Colonic mucosa (tissue), 4 donors: ENCODE data around the gene TTC17. TPM values are rescaled to one million over a fixed set of nuclear protein-coding genes. Genes with fewer than 3 reads are reported as not detected.

Experiments
- DNase-seq: peaks from one replicate; pipeline ENCODE4 v3.0.0-alpha.2; 2020
- H3K27ac ChIP-seq: fragments of 200-600 bp; one replicate; pipeline ENCODE4 v1.8.0; 2021
- H3K27me3 ChIP-seq: fragments of 200-600 bp; one replicate; pipeline ENCODE4 v1.8.0; 2021
- H3K36me3 ChIP-seq: fragments of 200-600 bp; one replicate; pipeline ENCODE4 v1.8.0; 2021
- H3K4me1 ChIP-seq: fragments of 200-600 bp; one replicate; pipeline ENCODE4 v1.8.0; 2021; ENCODE audit warnings: mild to moderate bottlenecking
- H3K4me3 ChIP-seq: fragments of 200-600 bp; one replicate; pipeline ENCODE4 v1.8.0; 2021
- H3K9ac ChIP-seq, 2 donors: one replicate each; pipeline ENCODE4 v1.7.0; 2013; ENCODE audit warnings: control low read depth in 2 of 2, low read depth in 2 of 2, low read length in 2 of 2
- H3K9me3 ChIP-seq: fragments of 200-600 bp; one replicate; pipeline ENCODE4 v1.8.0; 2021
- intact Hi-C: fragments of 100-400 bp; cut with DNase I; formaldehyde crosslinking; loops from one replicate; pipeline ENCODE4 v1.14.1; 2022
- total RNA-seq, 2 donors: library from RNA; stranded (reverse); fragmentation: NEBNext Ultra II Directional in 1 of 2; extraction: Animal tissue kit (Norgen Biotek cat#: 25700) in 1 of 2; gene quantifications; one replicate each; pipeline ENCODE4 v1.2.1, GENCODE V29; 2021
- TF ChIP-seq, protein P1 (sequence below): fragments of 200-600 bp; IDR thresholded peaks from one replicate; pipeline ENCODE4 v1.8.0; 2022; ENCODE audit warnings: antibody characterized with exemption, mild to moderate bottlenecking
- donor health status: healthy.
- donor health status: DM: no; HTN: no; CAD: no.
- donor health status: DM: no; HTN: no; CAD: no.

TTC17 gene
- total RNA-seq, 2 donors from 2014 or later = 48.6 to 56.5 TPM

DNA sequence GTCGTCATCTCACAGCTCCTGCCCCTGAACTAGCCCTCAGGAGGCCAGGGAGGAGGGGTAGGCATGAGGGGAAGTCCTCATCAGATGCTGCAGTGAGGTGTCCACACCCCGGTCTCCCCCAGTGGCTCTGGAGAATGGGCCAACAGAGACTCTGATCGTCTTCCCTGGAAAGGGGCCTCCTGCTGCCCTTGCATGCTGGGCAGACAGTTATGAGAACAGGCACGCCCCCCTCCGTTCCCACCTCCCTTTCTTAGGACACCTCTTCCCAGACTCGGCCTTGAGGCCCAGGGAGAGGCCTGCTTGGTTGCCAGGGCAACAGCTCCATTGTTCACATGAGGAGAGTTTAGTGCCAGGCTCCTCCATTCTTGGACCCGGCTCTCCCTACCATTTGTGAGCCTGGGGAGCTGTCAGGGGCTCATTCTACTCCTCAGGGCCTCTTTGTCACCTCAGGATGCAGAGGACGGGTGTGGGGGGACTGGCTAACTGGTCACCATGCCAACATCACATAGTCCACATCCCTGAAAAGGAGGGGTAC lies 157.7 kb downstream of the TTC17 start:
- no peak for DNase-seq
- no peaks in the 10 kb centered on the region for H3K4me1 ChIP-seq
- TF ChIP-seq, protein P1, sequence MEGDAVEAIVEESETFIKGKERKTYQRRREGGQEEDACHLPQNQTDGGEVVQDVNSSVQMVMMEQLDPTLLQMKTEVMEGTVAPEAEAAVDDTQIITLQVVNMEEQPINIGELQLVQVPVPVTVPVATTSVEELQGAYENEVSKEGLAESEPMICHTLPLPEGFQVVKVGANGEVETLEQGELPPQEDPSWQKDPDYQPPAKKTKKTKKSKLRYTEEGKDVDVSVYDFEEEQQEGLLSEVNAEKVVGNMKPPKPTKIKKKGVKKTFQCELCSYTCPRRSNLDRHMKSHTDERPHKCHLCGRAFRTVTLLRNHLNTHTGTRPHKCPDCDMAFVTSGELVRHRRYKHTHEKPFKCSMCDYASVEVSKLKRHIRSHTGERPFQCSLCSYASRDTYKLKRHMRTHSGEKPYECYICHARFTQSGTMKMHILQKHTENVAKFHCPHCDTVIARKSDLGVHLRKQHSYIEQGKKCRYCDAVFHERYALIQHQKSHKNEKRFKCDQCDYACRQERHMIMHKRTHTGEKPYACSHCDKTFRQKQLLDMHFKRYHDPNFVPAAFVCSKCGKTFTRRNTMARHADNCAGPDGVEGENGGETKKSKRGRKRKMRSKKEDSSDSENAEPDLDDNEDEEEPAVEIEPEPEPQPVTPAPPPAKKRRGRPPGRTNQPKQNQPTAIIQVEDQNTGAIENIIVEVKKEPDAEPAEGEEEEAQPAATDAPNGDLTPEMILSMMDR = no peak
- H3K9me3 ChIP-seq = no peaks in the 10 kb centered on the region
- H3K27me3 ChIP-seq = no peaks in the 10 kb centered on the region
- no peaks in the 10 kb centered on the region for H3K36me3 ChIP-seq
- no peak overlapping the region for H3K4me3 ChIP-seq
- H3K9ac ChIP-seq = no peak overlapping the region
- intact Hi-C loops = no loop called here
- H3K27ac ChIP-seq = no peak overlapping the region

DNA sequence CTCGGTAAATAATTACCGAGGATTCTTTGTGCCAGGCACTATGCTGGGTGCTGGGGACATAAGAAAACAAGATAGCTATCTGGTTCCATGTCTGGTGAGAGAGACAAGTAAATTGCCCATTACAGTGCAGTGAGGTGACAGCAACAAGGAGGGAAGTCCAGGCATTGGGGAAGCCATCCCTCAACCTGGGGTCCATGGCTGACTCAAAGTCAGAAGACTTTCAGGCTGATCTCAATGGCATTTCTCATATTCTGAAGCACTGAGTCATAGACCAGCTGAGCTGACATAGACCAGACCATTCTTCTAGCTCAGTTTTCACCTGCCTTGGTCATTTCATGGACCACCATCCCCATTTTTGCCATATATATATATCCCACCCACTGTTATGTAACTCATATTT lies 158.8 kb downstream of the TTC17 start:
- intact Hi-C loops = no loop called here
- TF ChIP-seq, protein P1 = no peak
- H3K36me3 ChIP-seq = no peaks in the 10 kb centered on the region
- no peak overlapping the region for H3K4me3 ChIP-seq
- no peak for DNase-seq
- H3K27ac ChIP-seq = no peak overlapping the region
- H3K4me1 ChIP-seq = no peaks in the 10 kb centered on the region
- H3K27me3 ChIP-seq = no peaks in the 10 kb centered on the region
- no peaks in the 10 kb centered on the region for H3K9me3 ChIP-seq
- H3K9ac ChIP-seq = no peak overlapping the region

DNA sequence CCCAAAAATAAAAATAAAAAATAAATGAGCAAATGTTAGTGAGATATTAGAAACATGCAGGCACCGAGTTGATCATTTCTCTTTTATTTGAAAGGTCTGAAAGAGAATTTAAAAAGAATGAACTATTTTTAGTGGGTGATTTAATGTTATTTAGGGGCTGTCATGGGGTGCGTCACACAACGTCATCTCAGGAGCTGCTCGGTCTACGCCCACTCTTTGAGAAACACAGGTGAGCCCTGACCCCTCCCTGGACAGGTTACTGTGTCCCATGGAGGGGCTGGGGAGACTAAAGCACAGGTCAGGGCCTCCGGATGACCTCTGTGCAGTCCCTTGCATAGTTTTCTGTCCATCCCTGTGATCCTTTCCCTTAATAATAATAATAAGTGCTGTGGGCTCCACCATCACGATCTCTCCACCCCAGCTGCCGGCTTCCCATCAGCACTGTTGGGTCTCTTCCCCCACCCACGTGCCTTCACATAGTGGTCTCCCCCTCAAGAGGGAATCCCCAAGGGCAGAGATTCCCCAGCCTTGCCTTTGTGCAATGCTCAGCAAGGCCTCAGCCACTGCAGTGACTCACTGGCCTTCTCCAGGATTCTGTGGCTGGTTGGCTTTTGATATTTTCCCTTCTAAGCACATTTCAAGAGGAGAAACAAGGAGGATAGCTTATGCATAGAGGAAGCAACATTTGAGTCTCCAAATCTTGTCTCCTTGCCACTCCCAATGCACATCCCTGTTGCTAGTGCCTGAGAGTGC lies 159.9 kb downstream of the TTC17 start:
- Histone ChIP-seq H3K9ac (no peak overlapping the region), H3K9me3 (no peaks in the 10 kb centered on the region), H3K4me3 (no peak overlapping the region), H3K27me3 (no peaks in the 10 kb centered on the region), H3K4me1 (no peaks in the 10 kb centered on the region), H3K27ac (no peak overlapping the region), H3K36me3 (no peaks in the 10 kb centered on the region)
- no peak for DNase-seq
- intact Hi-C loops = no loop called here
- TF ChIP-seq, protein P1 = no peak

DNA sequence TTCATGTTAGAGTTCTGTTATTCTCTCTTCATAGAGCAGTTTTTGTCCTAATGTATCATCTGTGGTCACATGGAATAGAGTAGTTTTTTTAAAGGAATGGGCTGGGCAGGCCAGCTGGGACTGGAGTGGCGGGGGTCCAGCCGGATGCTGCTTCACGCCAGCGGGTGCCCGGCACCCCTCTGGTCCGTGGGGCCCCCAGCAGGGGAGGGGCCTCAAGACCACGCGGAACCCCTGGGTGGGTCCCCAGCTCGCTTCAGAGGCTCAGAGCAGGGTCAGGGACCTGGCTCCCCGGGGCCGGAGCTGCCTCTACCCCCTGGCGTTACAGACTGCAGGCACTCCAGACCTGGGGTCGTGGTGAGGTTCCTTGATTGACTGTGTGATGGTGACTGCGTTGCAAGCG lies 162.8 kb downstream of the TTC17 start:
- Histone ChIP-seq H3K4me3 (no peak overlapping the region), H3K27ac (no peak overlapping the region), H3K9ac (no peak overlapping the region), H3K4me1 (no peaks in the 10 kb centered on the region), H3K27me3 (no peaks in the 10 kb centered on the region), H3K9me3 (no peaks in the 10 kb centered on the region), H3K36me3 (no peaks in the 10 kb centered on the region)
- TF ChIP-seq, protein P1 = no peak
- no peak for DNase-seq
- intact Hi-C loops = no loop called here

DNA sequence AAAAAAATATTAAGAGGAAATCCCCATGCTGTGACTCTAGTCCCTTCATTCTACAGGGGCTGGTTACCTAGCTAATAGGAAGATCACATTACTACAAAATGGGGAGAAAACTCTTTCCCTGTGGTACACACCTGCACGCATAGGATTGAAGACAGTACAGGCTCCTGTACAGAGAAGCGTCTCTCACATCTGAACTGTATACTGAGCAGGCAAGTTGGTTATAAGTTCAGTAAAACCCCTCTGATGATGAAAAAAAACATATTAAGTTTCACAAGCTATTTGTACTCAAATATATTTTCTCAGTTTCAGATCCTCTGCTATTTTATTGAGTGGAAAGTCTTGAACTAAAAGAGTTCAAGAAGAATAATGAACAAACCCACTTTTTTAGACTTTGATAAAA lies 164.9 kb downstream of the TTC17 start:
- no peak for DNase-seq
- TF ChIP-seq, protein P1 = no peak
- no peaks in the 10 kb centered on the region for H3K4me1 ChIP-seq
- no peak overlapping the region for H3K27ac ChIP-seq
- no peak overlapping the region for H3K4me3 ChIP-seq
- H3K9me3 ChIP-seq = no peaks in the 10 kb centered on the region
- H3K36me3 ChIP-seq = no peaks in the 10 kb centered on the region
- no peak overlapping the region for H3K9ac ChIP-seq
- no peaks in the 10 kb centered on the region for H3K27me3 ChIP-seq
- intact Hi-C loops = no loop called here
